UCSD-AML1 (cell line): Measurements from ENCODE around the gene IMMP2L.

ENCODE experiments used
- DNase-seq: peaks from one replicate; lab custom pipeline; 2025; ENCODE audit not compliant: unreplicated experiment; lab: John Stamatoyannopoulos, UW

The IMMP2L gene

DNA sequence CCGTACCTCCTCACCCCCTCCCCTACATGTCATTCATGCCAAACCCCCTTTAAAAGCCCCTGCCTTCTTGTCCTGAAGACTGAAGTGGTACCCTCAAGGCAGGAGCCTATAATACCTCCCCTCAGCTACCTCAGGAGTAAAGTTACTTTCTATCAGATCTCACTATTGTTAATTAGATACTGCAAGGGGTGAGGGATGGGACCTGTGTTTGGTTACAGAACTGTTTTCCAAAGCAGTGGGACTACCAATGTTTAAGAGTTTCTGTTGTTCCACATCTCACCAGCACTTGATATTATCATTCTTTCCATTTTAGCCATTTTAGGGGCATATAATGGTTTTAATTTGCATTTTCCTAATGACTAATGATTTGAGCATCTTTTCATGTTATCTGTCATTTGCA, 668.2 kb downstream of the IMMP2L start:
- DNase-seq: no peak

DNA sequence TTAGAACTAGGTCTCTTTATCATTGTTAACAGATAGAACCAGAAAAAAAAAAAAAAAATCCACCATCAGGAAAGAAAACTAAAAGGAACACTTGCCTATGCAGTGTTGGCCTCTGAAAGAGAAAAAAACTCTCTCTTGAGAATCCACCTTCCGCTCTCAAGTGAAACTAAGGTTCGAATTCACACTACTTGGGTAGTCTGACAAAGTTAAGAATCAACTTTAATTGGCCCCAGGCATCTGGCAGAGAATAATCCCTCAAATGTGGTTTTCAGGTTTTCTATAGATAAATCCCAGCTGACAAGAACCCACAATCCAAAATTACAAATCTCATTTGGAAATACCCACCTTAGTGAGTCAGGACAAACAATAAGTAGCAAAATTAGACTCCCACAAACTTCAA, 671.1 kb downstream of the IMMP2L start:
- DNase-seq: no peak

DNA sequence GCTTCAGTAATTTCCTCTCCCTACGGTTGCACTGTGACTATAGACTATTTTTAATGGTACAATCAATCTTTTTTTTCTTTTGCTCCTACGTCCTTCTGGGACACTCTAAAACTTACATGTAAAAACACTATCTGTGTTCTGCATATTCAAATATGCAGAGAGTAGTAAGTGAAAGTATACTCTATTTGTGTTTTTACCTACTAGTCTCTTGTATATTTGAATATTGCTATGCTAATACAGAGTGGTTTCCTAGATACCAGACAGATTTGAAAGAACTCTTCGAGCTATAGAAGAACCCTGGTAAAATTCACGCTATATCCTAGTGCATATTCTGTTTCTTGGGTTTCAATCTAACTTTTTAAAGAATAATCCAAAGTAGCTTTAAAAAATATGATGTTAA, 672.2 kb downstream of the IMMP2L start:
- no peak for DNase-seq

DNA sequence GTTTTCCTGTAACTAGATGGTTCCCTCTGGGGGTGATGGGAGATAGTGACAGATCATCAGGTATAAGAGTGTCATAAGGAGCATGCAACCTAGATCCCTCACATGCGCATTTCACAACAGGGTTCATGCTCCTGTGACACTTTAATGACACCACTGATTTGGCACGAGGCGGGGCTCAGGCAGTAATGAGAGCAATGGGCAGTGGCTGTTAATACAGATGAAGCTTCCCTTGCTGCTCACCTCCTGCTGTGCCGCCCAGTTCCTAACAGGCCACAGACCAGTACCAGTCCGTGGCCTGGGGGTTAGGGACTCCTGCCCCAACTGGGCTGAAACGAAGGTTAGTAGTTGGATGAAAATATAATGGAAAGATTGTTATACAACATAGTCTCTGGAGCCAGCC, 673.0 kb downstream of the IMMP2L start:
- DNase-seq: no peak

DNA sequence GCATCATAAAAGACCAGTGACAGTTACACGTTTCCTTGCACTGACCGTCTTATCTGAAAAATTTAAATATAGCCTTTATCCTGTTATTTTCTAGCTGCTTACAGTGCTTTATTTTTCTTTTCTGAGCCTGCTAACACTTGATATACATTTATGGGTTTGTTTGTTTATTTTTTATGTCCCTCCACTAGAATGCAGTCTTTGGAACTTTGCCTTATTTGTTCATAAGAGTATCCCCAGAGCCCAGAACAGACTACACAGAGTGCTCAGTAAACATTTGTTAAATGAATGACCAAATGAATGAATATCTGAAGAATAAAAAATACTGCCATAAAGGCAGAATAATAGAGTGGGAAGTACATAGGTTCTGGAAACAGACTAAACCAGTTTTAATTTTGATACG, 673.7 kb downstream of the IMMP2L start:
- no peak for DNase-seq

DNA sequence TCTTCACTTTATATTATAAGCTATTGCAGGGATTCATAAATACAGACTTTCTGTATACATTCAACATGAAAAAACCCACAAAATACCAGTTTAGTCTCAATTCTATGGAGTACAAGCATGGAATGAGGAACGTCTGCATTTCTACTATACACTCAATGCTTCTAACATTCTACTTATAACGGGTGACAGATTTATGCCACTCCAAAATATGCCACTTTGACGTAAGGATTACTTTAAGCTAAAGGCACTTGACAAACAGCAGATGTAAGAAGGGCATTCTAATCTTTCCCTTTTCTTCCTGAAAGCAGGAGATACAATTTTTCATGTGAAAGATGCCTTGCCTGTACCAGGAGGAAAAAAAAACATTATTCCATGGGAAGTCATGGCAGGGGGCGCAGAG, 676.8 kb downstream of the IMMP2L start:
- DNase-seq: no peak

DNA sequence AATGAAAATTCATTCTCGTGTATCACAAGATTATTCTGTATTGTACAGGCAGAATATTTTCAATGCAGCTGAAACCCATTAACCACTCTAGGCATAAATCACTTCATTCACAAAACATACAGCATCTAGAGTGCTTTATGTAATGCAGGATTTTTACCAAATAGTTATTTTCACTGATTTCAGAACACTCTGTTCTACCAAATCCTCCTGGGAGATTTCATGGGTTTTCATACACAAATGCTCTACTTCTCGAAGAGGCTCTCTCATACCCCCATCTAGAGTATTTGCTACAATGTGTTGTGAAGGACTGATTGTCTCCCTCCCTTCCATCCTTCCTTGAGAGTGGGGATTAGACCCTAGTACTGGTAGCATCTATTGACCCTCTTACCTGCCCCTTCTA, 680.6 kb downstream of the IMMP2L start:
- DNase-seq: no peak

DNA sequence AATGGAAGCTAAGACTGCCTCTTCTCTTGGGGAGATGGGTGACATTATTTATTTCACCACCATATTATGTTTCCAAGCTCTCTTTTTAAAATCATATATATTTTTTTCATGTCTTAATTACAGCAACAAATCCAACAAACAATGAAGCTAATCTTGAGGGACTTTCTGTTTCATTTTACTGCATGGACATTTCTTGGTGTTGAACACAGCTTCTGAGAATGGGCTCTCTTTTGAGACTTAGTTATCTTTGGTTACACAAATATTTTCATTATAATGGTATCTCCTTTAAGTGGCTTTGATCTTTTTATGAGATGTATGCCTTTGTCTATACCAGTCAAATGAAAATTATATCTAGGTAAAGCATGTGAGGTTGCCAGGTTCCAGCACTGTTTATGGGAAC, 681.3 kb downstream of the IMMP2L start:
- no peak for DNase-seq

DNA sequence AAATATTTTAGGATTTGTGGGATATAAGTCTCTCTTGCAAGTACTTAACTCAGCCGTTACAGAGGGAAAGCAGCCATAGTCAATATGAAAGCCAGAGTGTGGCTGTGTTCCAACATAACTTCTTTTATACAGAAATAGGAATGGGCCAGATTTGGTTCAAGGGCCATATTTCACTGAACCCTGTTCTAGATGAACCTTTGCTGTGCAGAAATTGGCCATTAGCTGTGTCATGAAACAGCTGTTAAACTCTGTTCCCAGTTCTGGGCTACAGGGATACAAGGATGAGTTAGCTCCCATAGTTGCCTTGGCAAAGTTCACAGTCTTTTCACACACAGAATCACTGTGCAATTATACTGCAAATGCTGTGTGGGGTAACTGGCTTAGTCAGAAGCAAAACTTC, 685.3 kb downstream of the IMMP2L start:
- DNase-seq: no peak

DNA sequence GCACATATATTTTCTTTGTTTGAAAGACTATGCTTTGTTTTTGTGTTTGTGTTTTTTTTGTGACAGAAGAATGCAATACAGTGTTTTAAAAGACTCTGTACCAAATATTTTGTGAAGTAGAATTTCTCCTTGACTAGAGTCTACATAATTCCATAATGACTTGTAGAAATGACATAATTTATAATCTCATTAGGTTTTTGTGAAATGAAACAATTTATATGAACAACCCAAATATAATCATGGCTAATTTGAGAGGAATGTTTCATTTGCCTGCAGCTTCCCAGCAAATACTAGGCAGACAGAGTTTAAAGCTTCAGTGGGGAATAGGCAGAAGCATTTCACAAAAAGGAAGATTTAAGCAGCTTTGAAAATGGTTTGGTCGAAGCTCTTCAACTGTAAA, 686.9 kb downstream of the IMMP2L start:
- DNase-seq: no peak

DNA sequence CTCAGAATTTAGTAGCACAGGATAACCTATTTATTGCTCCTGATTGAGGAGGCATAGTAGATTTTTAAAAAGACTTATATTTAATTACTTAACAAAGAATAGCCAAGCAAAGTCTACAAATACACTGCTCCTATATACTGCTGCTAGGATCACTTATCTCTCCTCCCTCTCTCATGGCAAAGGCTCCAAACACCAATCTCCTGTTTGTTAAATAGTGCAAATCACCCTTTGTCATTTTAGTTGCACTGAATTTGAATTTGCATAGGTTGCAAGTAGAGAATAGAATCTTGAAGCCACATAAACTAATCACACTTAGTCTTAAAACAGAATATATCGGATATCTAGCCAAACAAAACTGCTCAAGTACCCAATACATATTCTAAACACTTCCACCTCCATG, 690.4 kb downstream of the IMMP2L start:
- no peak for DNase-seq

DNA sequence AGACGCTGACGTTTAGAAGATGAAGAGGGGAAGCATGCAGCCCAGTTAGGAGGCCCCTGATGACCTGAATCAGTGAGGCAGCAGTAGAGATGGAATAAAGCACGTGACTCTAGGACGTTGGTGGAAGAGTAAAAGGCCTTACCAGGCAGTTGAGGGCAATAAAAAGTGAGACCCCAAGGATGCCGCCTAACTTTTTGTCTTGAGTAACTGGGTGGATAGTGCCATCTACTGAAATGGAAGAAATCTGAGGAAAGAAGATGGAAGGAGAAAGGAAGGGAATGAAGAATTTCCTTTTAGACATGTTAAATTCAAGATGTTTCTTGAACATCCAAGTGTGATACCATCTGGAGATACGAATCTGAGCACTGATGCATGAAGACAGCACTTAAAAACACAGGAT, 691.4 kb downstream of the IMMP2L start:
- no peak for DNase-seq

DNA sequence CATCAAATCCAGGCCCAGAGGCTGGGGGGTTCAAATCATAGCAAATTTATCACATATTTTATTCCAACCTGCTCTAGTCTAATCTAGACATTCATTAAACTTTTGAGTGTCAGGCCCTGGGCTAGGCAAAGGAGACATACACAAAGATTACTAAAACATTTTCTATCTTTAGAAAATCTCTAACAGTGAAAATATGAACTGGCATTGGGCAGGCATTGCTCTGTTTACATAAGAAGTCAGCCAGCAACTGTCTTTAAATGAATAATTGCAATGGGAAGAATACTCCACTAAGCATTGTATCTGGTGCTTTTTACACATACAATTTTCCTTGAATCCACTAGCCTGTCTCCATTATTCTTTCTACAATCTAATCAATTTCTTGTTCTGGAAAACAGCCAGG, 693.8 kb downstream of the IMMP2L start:
- no peak for DNase-seq

DNA sequence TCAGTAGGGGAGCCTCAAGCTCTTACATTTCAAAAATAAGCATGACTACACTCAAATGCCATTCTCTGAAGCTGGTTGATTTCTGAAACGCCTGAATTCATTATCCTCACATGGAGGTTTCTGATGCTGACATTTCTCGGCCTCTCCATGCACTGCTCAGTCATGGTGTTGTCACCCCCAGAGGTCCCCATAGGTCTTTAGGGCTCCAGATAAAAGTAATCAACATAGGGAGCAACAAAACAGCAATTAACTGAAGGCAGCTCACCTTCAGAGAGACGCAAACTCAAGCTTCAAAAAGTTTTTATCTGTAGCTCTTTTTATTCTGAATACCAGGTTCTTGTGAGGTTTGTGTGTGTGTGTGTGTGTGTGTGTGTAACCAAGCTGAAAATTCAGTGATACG, 694.5 kb downstream of the IMMP2L start:
- no peak for DNase-seq

DNA sequence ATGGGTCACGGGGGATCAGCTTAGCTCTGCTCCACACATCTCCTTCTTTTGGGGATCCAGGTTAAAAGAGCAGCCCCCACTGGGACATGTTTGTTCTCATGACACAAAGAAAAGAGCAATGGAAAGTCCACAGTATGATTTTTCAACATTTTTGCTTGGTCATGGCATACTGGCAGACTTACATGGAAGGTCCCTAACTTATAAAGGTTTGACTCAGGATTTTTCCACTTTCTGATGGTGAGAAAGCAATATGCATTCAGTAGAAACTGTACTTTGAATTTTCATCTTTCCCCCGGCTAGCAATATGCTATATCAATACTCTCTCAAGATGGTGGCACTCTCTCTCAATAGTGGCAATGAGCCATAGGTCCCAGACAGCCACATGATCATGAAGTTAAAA, 699.0 kb downstream of the IMMP2L start:
- no peak for DNase-seq

DNA sequence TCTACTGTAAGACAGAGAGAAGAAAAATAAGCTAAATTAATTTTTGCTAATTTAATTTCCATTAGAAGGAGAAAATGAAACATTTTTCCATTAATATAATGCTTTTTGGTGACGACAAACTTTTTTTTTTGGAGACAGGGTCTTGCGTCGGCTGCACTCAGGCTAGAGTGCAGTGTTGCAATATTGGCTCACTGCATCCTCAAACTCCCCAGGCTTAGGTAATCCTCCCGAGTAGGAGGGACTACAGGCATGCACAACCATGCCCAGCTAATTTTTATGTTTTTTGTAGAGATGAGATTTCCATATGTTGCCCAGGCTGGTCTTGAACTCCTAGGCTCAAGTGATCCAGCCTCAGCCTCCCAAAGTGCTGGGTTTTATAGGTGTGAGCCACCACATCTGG, 701.1 kb downstream of the IMMP2L start:
- no peak for DNase-seq

DNA sequence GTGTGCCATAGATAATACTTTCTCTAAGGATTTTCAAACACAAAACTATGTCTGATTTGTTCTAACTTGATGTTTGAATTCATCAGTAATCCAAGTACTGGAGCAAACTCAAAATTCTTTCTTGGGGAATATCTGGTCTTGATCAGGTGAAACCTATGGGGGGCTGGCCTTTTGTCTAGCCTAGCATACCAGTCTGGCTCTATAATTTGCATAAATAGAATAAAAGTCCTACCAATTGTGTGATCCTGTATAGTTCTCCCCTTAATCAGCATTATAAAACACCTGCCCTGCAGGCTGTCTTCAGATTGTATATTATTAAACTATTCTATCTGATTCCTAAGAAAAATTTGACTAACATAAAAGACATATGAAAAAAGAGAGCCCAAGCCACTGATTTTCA, 705.2 kb downstream of the IMMP2L start:
- DNase-seq: no peak

DNA sequence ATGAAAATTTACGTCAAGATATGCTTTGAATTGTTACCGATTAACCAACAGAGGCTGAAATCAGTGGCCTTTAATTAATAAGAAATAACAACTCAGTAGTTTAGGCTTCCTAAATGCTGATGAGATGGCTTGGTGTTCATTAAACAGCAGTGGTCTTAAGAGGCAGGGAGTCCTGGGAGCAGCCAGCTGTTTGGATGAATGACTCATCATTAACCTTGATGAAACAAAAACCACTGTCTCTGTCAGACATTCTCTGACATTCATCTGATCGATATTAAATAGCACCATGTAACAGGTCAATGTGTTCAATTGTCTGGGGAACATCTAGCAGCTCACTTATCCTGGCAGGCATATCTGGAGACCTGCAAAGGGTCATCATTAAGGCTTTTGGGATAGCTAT, 705.6 kb downstream of the IMMP2L start:
- no peak for DNase-seq

DNA sequence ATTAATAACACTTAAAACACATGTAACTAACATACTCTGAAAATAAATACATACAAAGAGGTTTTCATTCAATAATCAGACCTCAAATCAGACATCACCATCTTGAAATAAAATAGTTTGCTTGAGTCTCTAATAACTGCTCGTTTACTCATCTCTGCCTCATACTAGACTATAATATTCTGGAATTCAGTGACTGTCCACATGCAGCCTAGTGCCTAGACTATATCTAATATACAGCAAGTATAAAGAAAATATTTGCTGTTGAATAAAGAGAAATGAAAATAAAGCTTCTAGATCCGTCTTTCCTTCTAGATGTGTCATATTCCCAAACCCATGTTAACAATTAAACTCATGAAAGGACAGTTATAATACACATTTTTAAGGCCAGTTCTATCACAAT, 707.6 kb downstream of the IMMP2L start:
- no peak for DNase-seq

DNA sequence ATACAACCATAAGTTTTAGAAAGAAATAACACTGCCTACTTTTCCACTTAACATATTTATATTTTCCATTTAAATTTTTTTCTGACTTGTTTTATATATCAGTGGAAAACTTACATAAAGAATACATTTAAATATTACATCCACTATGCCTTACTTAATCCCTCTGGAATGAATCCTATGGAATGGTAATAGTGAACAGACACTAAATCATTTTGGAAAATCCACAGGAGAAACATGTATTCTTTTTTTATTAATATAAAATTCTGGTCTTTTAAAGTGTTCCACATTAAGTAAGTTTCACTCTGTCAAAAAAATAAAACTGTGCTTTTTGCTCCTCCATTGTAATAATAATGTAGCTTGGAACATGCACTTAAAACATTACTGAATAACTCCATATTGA, 708.1 kb downstream of the IMMP2L start:
- DNase-seq: no peak

DNA sequence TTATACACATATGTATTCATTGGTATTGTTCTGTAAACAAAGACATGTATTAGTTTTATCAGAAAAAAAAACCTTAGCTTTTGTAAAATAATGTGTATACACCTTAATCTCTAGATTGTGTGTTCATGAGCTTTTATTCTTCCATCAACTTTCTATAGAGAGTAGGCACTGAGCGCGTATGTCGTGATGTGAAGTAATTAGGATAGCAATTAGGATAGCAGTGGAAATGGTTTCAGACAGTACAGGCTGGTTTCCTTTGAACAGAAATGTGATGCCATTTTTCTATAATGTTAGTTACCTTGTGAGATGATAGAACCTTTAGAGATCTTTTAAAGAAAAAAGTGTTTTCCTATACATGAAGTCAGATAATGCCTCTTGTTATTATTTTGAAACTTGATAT, 709.0 kb downstream of the IMMP2L start:
- DNase-seq: no peak

DNA sequence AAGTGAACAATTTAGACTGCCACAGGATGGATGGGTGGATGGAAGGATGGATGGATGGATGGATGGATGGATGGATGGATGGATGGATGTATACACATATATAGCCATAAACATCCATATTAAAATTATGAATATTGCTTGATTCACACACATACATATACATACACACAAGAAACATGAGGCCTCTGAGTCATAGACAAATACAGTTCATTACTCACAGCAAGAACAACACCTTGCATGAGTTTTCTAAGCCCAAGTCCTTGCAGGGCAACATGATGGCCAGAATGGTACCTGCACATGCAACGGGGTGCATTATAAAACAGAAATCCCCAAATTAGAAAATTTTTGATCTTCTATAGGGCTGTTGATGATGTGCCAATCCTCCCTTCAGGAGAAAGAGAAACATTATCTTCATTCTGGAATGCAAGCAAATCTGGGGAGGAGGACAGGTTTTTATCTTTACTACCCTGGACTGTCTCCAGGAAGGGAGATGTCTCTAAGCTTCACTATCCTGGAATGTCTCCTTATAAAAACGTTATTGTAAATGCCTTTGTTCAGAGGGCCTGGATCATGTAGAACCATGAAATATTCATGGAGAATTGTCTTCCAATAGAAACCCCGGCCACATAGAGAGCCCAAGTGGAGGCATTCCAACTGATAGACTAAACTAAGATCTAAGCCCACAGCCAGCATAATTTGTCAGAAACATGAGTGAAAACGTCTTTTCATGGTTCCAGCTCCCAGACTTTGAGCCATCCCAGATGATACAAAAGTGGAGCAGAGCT, 709.9 kb downstream of the IMMP2L start:
- no peak for DNase-seq

DNA sequence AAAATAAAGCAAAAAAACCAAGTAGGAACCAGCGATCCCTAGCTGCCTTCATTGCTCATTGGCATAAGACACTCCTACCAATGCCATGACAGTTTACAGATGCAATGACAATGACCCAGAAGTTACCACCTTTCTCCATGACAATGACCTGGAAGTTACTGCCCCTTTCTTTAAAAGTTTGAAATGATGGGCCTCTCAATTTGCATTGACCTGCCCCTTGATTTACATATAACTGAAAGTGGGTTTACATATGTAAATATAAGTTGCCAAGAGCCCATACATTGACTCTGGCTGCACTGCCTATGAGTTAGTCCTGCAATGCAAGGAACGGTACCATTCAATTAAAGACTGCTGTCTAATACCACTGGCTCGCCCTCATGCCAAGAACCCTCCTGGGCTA, 712.1 kb downstream of the IMMP2L start:
- DNase-seq: no peak

DNA sequence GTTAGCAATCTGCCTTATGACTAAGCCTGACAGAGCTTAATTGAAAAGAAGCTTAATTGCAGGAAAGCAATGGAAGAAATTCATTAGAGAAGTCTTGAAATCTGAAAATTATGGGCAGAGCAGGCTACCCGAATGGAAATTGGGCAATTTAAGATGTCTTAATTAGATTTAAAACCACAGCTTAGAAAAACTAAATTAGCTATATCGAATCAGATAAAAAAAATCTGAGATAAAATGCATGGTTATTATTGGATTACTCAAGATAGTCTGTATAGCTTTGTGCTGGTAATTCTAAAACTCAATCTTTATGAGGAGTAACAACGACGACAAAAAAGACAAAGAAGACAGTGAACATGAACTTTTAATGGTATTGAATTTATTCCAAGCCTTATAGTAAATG, 719.5 kb downstream of the IMMP2L start:
- no peak for DNase-seq
